Measurements from ENCODE around the gene XKR8.
A peak's percentile ranks its signal among the peaks of the same experiment; 100 is the strongest.
"Not testable (repeated sequence)": the region's sequence is repeated elsewhere in the genome, so short reads cannot be mapped to it uniquely, and the experiment has no call there.

XKR8 gene

DNA sequence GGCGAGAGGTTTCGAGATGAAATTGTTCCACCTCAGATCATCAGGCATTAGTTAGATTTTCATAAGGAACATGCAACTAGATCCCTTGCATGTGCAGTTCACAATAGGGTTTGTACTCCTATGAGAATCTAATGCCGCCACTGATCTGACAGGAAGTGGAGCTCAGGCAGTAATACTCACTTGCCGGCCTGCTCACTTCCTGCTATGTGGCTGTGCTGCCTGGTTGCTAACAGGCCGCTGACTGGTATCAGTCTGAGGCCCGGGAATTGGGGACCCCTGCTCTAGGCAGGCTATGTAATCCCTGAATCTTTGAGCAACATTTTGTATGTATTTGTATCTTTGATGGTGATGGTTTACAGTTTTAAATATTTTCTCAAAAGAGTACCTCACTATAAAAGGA lies 32.5 kb downstream of the XKR8 start:
- peak; percentile 2 for DNase-seq (ENCODE audit: low read depth, low spot score)

DNA sequence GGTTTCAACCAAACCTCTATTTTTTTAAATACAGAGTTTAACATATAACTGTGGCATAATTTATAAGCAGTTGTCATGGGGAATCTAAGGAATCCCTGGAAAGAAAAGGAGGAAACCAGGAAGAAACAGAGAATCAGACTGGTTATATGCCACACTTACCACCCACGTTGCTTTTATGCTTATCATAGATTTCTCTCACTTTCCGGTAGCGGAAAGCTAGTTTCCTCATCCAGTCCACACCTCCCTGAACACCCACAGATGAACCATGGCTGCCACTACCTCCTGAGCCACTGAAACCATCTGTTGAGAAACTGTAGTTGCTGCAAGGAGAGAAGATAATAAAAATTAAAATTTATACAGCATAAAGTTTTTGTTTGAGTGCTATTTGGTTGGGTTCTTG lies 33.5 kb downstream of the XKR8 start:
- DNase-seq (ENCODE audit: low read depth, low spot score) = no peak

DNA sequence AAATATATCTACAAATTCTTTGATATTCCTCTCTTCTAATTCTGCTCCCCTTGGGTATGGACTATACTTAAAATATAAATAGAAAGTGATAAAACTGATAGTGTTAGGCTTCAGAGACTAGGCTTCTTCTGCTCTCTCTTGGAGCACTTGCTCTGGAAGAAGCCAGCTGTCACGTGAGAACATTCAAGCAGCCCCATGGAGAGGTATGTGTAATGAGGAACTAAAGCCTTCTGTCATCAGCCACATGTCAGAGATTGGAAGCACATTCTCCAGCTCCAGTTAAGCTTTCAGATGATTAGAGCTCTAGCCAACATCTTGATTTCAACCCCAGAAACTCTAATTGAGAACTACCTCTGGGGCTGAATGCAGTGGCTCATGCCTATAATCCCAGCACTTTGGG lies 34.3 kb downstream of the XKR8 start:
- no peak for DNase-seq (ENCODE audit: low read depth, low spot score)

DNA sequence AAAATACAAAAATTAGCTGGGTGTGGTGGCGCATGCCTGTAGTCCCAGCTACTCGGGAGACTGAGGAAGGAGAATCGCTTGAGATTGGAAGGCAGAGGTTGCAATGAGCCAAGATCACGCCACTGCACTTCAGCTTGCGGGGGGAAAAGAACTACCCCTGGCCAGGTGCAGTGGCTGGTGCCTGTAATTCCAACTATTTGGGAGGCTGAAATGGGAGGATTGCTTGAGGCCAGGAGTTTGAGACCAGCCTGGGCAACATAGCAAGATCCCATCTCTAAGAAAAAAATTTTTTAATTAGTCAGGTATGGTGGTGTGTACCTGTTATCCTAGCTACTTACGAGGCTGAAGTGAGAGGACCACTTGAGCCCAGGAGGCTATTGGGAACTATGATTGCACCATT lies 34.8 kb downstream of the XKR8 start:
- DNase-seq (ENCODE audit: low read depth, low spot score) = not testable (repeated sequence)

DNA sequence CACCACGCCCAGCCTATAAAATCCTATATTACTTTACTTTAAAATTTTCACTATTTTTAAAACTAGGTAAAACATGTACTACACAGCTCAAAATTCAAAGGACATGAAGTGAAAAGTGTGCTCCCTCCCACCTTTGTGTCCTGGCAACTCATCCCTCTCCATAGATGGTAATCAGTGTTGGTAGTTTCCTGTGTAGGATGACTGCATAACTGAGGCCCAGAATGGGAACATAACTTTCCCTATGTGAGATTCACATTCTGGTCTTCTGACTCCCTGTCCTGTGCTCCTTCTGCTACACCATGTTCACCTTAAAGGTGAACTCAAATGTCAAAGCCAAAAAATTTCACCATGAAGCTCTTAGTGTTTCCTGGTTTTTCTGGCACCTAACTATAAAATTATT lies 39.3 kb downstream of the XKR8 start:
- DNase-seq (ENCODE audit: low read depth, low spot score) = no peak

DNA sequence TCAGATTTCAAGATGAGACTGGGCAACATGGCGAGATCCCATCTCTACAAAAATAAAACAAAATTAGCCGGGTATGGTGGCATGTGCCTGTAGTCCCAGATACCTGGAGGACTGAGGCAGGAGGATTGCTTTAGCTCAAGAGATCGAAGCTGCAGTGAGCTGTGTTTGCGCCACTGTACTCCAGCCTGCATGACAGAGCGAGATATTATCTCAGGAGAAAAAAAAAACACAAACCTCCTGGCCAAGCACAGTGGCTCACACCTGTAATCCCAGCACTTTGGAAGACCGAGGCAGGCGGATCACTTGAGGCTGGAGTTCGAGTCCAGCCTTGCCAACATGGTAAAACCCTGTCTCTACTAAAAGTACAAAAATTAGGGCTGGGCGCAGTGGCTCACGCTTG lies 42.8 kb downstream of the XKR8 start:
- no peak for DNase-seq (ENCODE audit: low read depth, low spot score)

DNA sequence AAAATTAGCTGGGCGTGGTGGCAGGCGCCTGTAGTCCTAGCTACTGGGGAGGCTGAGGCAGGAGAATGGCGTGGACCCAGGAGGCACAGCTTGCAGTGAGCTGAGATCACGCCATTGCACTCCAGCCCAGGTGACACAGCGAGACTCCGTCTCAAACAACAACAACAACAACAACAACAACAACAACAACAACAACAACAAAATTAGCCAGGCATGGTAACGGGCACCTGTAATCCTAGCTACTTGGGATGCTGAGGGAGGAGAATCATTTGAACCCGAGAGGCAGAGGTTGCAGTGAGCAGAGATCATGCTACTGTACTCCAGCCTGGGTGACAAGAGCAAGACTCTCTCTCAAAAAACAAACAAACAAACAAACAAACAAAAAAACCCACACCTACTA lies 43.3 kb downstream of the XKR8 start:
- DNase-seq (ENCODE audit: low read depth, low spot score) = not testable (repeated sequence)

DNA sequence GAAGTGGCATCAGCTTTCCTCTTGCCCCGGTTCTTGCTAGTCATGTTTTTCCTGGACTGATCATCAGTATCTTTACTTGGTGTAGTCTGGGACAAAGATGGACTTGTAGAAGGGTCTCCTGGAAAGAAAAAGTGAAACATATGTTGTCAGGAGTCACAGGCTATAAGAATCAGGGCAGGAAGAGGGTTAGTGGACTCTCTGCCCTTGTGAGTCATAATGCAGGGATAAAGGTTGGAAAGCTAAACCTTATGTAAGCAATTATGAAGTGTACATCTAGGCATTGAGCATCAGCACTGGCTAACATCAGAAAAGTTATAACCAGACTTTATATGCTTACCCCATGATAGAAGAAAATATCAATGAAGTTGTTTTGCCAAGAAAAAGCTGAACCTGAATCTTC lies 51.2 kb downstream of the XKR8 start:
- DNase-seq (ENCODE audit: low read depth, low spot score) = no peak
